ENCODE measurements around the gene PLEKHO1.
"Not testable (repeated sequence)": the region's sequence is repeated elsewhere in the genome, so short reads cannot be mapped to it uniquely, and the experiment has no call there.

Gene PLEKHO1

DNA sequence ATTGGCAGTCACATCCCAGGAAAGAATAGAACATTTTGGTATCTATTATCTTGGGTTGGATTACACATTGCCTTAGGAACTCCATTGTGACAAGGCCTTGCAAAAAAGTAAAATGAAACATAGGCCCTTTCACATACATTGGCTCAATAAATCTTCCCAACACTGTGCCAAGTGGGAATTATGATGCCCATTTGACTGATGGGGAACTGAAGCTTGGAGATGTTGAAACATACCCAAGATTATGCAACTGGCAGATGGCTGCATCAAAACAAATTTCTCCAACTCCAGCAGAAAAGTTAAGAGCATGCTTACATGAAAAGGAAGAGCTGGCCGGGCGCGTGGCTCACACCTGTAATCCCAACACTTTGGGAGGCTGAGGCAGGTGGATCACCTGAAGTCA is 26.9 kb downstream of the PLEKHO1 start:
- no peak for DNase-seq (ENCODE audit: low spot score)
- Histone ChIP-seq H3K27ac (no peak overlapping the region), H3K4me3 (no peak overlapping the region)
- TF ChIP-seq, protein P1, sequence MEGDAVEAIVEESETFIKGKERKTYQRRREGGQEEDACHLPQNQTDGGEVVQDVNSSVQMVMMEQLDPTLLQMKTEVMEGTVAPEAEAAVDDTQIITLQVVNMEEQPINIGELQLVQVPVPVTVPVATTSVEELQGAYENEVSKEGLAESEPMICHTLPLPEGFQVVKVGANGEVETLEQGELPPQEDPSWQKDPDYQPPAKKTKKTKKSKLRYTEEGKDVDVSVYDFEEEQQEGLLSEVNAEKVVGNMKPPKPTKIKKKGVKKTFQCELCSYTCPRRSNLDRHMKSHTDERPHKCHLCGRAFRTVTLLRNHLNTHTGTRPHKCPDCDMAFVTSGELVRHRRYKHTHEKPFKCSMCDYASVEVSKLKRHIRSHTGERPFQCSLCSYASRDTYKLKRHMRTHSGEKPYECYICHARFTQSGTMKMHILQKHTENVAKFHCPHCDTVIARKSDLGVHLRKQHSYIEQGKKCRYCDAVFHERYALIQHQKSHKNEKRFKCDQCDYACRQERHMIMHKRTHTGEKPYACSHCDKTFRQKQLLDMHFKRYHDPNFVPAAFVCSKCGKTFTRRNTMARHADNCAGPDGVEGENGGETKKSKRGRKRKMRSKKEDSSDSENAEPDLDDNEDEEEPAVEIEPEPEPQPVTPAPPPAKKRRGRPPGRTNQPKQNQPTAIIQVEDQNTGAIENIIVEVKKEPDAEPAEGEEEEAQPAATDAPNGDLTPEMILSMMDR (IDR thresholded peaks at IDR 0.05), result no peak

- H3K4me3 ChIP-seq, result no peak overlapping the region
- TF ChIP-seq, protein P1 (IDR thresholded peaks at IDR 0.05), result no peak
- no peak overlapping the region for H3K27ac ChIP-seq
- DNase-seq (ENCODE audit: low spot score), result no peak
Measured at GRCh38 chr1:150178548-150178947, 28.8 kb downstream of the PLEKHO1 start.

- Histone ChIP-seq H3K4me3 (no peak overlapping the region), H3K27ac (no peak overlapping the region)
- DNase-seq (ENCODE audit: low spot score), result no peak
- TF ChIP-seq, protein P1 (IDR thresholded peaks at IDR 0.05), result no peak
Measured at GRCh38 chr1:150179867-150180266, 30.2 kb downstream of the PLEKHO1 start.

DNA sequence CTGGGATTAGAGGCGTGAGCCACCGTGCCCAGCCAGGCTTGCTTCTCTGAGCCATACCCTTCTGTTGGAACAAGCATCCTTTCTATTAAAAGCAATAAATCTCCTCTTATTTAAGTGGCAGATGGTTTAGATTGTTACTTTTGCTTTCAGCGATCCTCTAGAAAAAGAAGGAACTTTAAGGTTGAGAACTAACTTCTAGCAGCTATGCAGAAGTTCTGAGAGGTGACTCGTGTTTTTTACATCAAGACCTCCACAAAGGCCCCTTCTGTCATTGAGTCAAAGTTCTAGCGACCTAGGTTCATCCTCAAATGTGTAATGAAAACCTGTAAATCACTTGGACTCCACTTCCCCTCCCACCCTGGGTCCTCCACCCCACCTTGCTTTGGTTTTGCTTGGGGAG is 30.8 kb downstream of the PLEKHO1 start:
- Histone ChIP-seq H3K4me3 (no peak overlapping the region), H3K27ac (no peak overlapping the region)
- DNase-seq (ENCODE audit: low spot score), result no peak
- TF ChIP-seq, protein P1 (IDR thresholded peaks at IDR 0.05), result no peak

GRCh38 chr1:150182247-150182646 is 32.5 kb downstream of the PLEKHO1 start:
- DNase-seq (ENCODE audit: low spot score), result no peak
- no peak overlapping the region for H3K4me3 ChIP-seq
- TF ChIP-seq, protein P1 (IDR thresholded peaks at IDR 0.05), result no peak
- H3K27ac ChIP-seq, result no peak overlapping the region

GRCh38 chr1:150183061-150183460 is 33.3 kb downstream of the PLEKHO1 start:
- DNase-seq (ENCODE audit: low spot score), result no peak
- Histone ChIP-seq H3K4me3 (no peak overlapping the region), H3K27ac (no peak overlapping the region)
- TF ChIP-seq, protein P1 (IDR thresholded peaks at IDR 0.05), result no peak

GRCh38 chr1:150185481-150185880 is 35.8 kb downstream of the PLEKHO1 start:
- no peak overlapping the region for H3K27ac ChIP-seq
- no peak for DNase-seq (ENCODE audit: low spot score)
- TF ChIP-seq, protein P1 (IDR thresholded peaks at IDR 0.05), result no peak
- no peak overlapping the region for H3K4me3 ChIP-seq

DNA sequence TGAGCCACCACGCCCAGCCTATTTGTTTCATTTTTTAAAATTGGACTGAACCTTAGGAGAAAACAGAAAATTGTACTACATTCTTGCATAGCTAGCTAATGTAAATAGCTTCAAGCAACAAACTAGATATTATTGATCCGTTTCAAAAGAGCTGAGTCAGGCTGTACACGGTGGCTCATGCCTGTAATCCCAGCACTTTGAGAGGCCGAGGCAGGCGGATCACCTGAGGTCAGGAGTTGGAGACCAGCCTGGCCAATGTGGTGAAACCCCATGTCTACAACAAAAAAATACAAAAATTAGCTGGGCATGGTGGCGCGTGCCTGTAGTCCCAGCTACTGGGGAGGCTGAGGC is 36.7 kb downstream of the PLEKHO1 start:
- H3K27ac ChIP-seq, result peak overlapping the region; percentile 50 to 77
- H3K4me3 ChIP-seq; DNase-seq (ENCODE audit: low spot score): not testable (repeated sequence)
